ENCODE results near the gene ADAMTS18. TPM values are rescaled to one million over a fixed set of nuclear protein-coding genes. Genes with fewer than 3 reads are reported as not detected.
A peak's percentile ranks its signal among the peaks of the same experiment; 100 is the strongest.

Gene ADAMTS18
- total and polyA plus RNA-seq, 2 of the 8 experiments (the other 6 are each of a cell fraction or from before 2014, with no cell fraction given): 0.05 to 0.19 TPM

DNA sequence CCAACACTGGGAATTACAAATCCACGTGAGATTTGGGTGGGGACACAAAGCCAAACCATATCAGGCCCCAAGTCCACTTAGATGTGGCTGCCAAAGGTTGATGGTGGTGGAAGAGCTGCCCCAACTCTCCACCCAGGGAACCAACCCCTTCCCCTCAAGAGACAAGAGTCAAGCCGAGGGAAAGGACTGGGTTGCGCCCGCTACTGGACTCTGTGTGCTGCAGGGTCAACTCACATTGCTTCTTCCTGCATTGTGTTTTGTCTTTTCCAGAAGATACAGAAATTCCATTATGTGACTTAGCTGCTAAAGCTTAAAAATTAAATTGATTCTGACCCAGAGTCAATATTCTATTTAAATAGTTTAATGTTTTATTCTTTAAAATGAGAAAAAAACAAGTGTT is 58.5 kb downstream of the ADAMTS18 start:
- H3K27me3 ChIP-seq (replicated peaks in 1 of 4; ENCODE audit: control insufficient read depth in 3 of 4, extremely low read depth in 1 of 4, insufficient read depth in 3 of 4, low read length in 3 of 4): no peaks in the 10 kb centered on the region
- no peaks in the 10 kb centered on the region for H3K79me1 ChIP-seq (ENCODE audit: low read depth, low read length)
- H2BK12ac ChIP-seq (ENCODE audit: low read depth, low read length): no peak overlapping the region
- H3K79me2 ChIP-seq (ENCODE audit: control insufficient read depth in 1 of 2, insufficient read depth in 2 of 2, low read length in 2 of 2): no peaks in the 10 kb centered on the region
- H4K5ac ChIP-seq (ENCODE audit: insufficient read length, low read depth, low read length): no peak overlapping the region
- TF ChIP-seq EGR1 (IDR thresholded peaks at IDR 0.05; ENCODE audit: borderline replicate concordance, low read depth, low read length): no peak
- TF ChIP-seq, protein P1, sequence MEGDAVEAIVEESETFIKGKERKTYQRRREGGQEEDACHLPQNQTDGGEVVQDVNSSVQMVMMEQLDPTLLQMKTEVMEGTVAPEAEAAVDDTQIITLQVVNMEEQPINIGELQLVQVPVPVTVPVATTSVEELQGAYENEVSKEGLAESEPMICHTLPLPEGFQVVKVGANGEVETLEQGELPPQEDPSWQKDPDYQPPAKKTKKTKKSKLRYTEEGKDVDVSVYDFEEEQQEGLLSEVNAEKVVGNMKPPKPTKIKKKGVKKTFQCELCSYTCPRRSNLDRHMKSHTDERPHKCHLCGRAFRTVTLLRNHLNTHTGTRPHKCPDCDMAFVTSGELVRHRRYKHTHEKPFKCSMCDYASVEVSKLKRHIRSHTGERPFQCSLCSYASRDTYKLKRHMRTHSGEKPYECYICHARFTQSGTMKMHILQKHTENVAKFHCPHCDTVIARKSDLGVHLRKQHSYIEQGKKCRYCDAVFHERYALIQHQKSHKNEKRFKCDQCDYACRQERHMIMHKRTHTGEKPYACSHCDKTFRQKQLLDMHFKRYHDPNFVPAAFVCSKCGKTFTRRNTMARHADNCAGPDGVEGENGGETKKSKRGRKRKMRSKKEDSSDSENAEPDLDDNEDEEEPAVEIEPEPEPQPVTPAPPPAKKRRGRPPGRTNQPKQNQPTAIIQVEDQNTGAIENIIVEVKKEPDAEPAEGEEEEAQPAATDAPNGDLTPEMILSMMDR (IDR thresholded peaks at IDR 0.05; ENCODE audit: control extremely low read depth in 1 of 3, insufficient read depth in 1 of 3, low read depth in 1 of 3, low read length in 3 of 3): peak; percentile 54 to 79 (median 76)
- peak; percentile 53 to 63 for TF ChIP-seq RAD21 (IDR thresholded peaks at IDR 0.05 in 1 of 2, conservative IDR thresholded peaks at IDR 0.05 in 1 of 2; ENCODE audit: low read depth in 2 of 2, low read length in 2 of 2)
- TF ChIP-seq SIN3A (conservative IDR thresholded peaks at IDR 0.05 in 1 of 2, IDR thresholded peaks at IDR 0.05 in 1 of 2; ENCODE audit: low read depth in 1 of 2, low read length in 2 of 2): no peak
- H4K20me1 ChIP-seq (replicated peaks in 1 of 2; ENCODE audit: control insufficient read depth in 1 of 2, insufficient read depth in 2 of 2, low read length in 2 of 2): no peaks in the 10 kb centered on the region
- H2BK120ac ChIP-seq (replicated peaks; ENCODE audit: low read depth, low read length): no peak overlapping the region
- no peak overlapping the region for H3K14ac ChIP-seq (ENCODE audit: insufficient read length)
- DNase-seq (ENCODE audit: low read depth in 1 of 2, low spot score in 2 of 2): peak in 1 of 2 experiments; percentile 63
- no peak overlapping the region for H3K56ac ChIP-seq (replicated peaks; ENCODE audit: insufficient read length, low read depth, low read length)
- no peak overlapping the region for H3K4me3 ChIP-seq (ENCODE audit: extremely low read depth in 1 of 4, insufficient read depth in 2 of 4, low read depth in 3 of 4, low read length in 4 of 4)
- H3K4ac ChIP-seq (replicated peaks; ENCODE audit: insufficient read length, low read depth, low read length): no peak overlapping the region
- H3K18ac ChIP-seq (ENCODE audit: extremely low read depth, low read length): 0 out of 2 replicates have a peak overlapping the region, but pooled peaks have one; percentile 48
- no peak overlapping the region for H3K23ac ChIP-seq (ENCODE audit: insufficient read length)
- no peak overlapping the region for H4K91ac ChIP-seq (replicated peaks; ENCODE audit: insufficient read length, low read length)
- no peak overlapping the region for H3K27ac ChIP-seq (ENCODE audit: low read depth, low read length)
- H3K36me3 ChIP-seq (ENCODE audit: control insufficient read depth in 2 of 4, insufficient read depth in 4 of 4, low read length in 3 of 4): no peaks in the 10 kb centered on the region
- no peak overlapping the region for H3K4me2 ChIP-seq (ENCODE audit: insufficient read depth in 1 of 2, low read depth in 2 of 2, low read length in 2 of 2)
- H3K23me2 ChIP-seq (ENCODE audit: low read depth, low read length): no peaks in the 10 kb centered on the region
- no peak overlapping the region for H2BK20ac ChIP-seq (ENCODE audit: low read length)
- CTCF ChIA-PET (ENCODE audit: partially characterized antibody): interaction anchor here (0.7 to 3.4 kb wide), 19 partner anchors 9 to 570 kb away, joined by 3 to 24 read pairs (median 4); partner anchors contain the start of gene ADAMTS18
- H3K4me1 ChIP-seq (replicated peaks in 1 of 4; ENCODE audit: control insufficient read depth in 3 of 4, insufficient read depth in 4 of 4, low read length in 3 of 4): peaks cover 2 to 8% (median 3%) of the 10 kb centered on the region in 4 experiments; a peak in 4 of 7 replicates
- no peaks in the 10 kb centered on the region for H3K9me3 ChIP-seq (ENCODE audit: insufficient read depth in 2 of 2, low read depth in 1 of 2, low read length in 1 of 2)
- no peak overlapping the region for H4K8ac ChIP-seq (ENCODE audit: extremely low read depth, insufficient read depth, low read length)
- WGBS, 2 experiments (ENCODE audit: extremely low coverage in 1 of 2, insufficient coverage in 1 of 2, insufficient read length in 1 of 2, insufficient replicate concordance in 2 of 2, low coverage in 1 of 2, low lambda C conversion rate in 2 of 2, missing lambda C conversion rate in 1 of 2): 45% methylated on average over 4 of the region's 4 CpGs; no CpG with 5 or more reads in 1 of the 2 experiments
- POLR2A ChIA-PET (ENCODE audit: partially characterized antibody): interaction anchor here (1.0 kb wide), 1 partner anchor 164 kb away, joined by 3 read pairs; no protein-coding TSS in a partner anchor
- no peak for FAIRE-seq
- H3K9ac ChIP-seq (replicated peaks in 1 of 4; ENCODE audit: extremely low read depth in 1 of 4, low read depth in 3 of 4, low read length in 3 of 4): no peak overlapping the region
- H2BK15ac ChIP-seq (ENCODE audit: low read length): no peak overlapping the region; the same call in 1 of the 2 replicates
- H2BK5ac ChIP-seq (ENCODE audit: low read depth, low read length): no peak overlapping the region
- no peak overlapping the region for H2AK5ac ChIP-seq (ENCODE audit: low read depth, low read length)
- H2AFZ ChIP-seq (ENCODE audit: low read length): no peak overlapping the region

Data from H1 (cell line).